OCI-LY3 (cell line): ENCODE measurements around the gene ARHGEF4.

ENCODE experiments used
- H2AFZ ChIP-seq: fragments of 200-600, 300-600 bp; shearing (Covaris generic); 2 replicates; pipeline ENCODE4 v1.6.0; 2014; ENCODE audit warnings: antibody characterized with exemption, low read depth, low read length
- H3K27ac ChIP-seq: fragments of 200-600, 300-600 bp; sonication (generic); 2 replicates; pipeline ENCODE4 v1.5.1; 2014; ENCODE audit warnings: mild to moderate bottlenecking, low read length, moderate library complexity, mixed read lengths
- H3K27me3 ChIP-seq: fragments of 200-600, 300-600 bp; sonication (generic); 2 replicates; pipeline ENCODE4 v1.6.1; 2014; ENCODE audit warnings: low read depth, low read length, mixed read lengths
- H3K36me3 ChIP-seq: fragments of 200-600, 300-600 bp; sonication (generic); replicated peaks from 2 replicates; pipeline ENCODE3; 2014; ENCODE audit warnings: low read depth, low read length, mixed read lengths
- H3K4me1 ChIP-seq: fragments of 300-600, 200-600 bp; sonication (generic); 2 replicates; pipeline ENCODE4 v1.6.1; 2014; ENCODE audit warnings: low read length, mixed read lengths
- H3K4me2 ChIP-seq: fragments of 200-600, 300-600 bp; sonication (generic); 2 replicates; pipeline ENCODE4 v1.6.1; 2014; ENCODE audit warnings: low read length, mixed read lengths
- H3K4me3 ChIP-seq: fragments of 300-600, 200-600 bp; sonication (generic); 2 replicates; pipeline ENCODE4 v1.5.1; 2014; ENCODE audit warnings: antibody characterized with exemption, mild to moderate bottlenecking, low read length, moderate library complexity
- H3K79me2 ChIP-seq: fragments of 300-600, 200-600 bp; shearing (Covaris generic); 2 replicates; pipeline ENCODE4 v1.6.1; 2014; ENCODE audit warnings: mild to moderate bottlenecking, low read length, mixed read lengths
- H3K9ac ChIP-seq: fragments of 300-600, 200-600 bp; shearing (Covaris generic); 2 replicates; pipeline ENCODE4 v1.6.0; 2014; ENCODE audit warnings: mild to moderate bottlenecking, low read length, moderate library complexity
- H3K9me3 ChIP-seq: fragments of 200-600, 300-600 bp; shearing (Covaris generic); 2 replicates; pipeline ENCODE4 v1.6.1; 2014; ENCODE audit warnings: low read length, mixed read lengths; ENCODE audit not compliant: insufficient read depth
- H4K20me1 ChIP-seq: fragments of 200-600, 300-600 bp; sonication (generic); 2 replicates; pipeline ENCODE4 v1.6.1; 2016; ENCODE audit warnings: low read length, mixed read lengths; ENCODE audit not compliant: insufficient read depth
- CTCF ChIP-seq: fragments of 200-600, 300-600 bp; sonication (generic); IDR thresholded peaks from 2 replicates; pipeline ENCODE4 v1.5.1; 2014; ENCODE audit warnings: antibody characterized with exemption, low read length, low read depth
- EZH2phosphoT487 ChIP-seq: fragments of 200-600 bp; shearing (Covaris generic); IDR thresholded peaks from 2 replicates; pipeline ENCODE4 v1.6.1; 2018; ENCODE audit warnings: antibody characterized with exemption, mixed run types, low read depth

ARHGEF4 gene

GRCh38 chr2:130884013-130884412 is 47.3 kb downstream of the ARHGEF4 start:
- Histone ChIP-seq H3K9me3 (no peaks in the 10 kb centered on the region), H3K27ac (no peak overlapping the region), H3K4me3 (no peak overlapping the region), H3K9ac (no peak overlapping the region), H3K27me3 (no peaks in the 10 kb centered on the region), H3K4me1 (no peaks in the 10 kb centered on the region), H4K20me1 (no peaks in the 10 kb centered on the region), H3K36me3 (no peaks in the 10 kb centered on the region), H3K4me2 (no peak overlapping the region), H2AFZ (no peak overlapping the region), H3K79me2 (no peaks in the 10 kb centered on the region)
- TF ChIP-seq EZH2phosphoT487 (no peak), CTCF (no peak)

GRCh38 chr2:130884503-130884902 is 47.8 kb downstream of the ARHGEF4 start:
- Histone ChIP-seq H4K20me1 (no peaks in the 10 kb centered on the region), H2AFZ (no peak overlapping the region), H3K9me3 (no peaks in the 10 kb centered on the region), H3K27ac (no peak overlapping the region), H3K4me2 (no peak overlapping the region), H3K4me1 (no peaks in the 10 kb centered on the region), H3K4me3 (no peak overlapping the region), H3K27me3 (0 out of 2 replicates have a peak, but pooled peaks cover 3% of the 10 kb centered on the region), H3K79me2 (no peaks in the 10 kb centered on the region), H3K9ac (no peak overlapping the region), H3K36me3 (no peaks in the 10 kb centered on the region)
- TF ChIP-seq EZH2phosphoT487 (no peak), CTCF (no peak)

GRCh38 chr2:130887643-130888042 is 50.9 kb downstream of the ARHGEF4 start:
- Histone ChIP-seq H3K9me3 (no peaks in the 10 kb centered on the region), H2AFZ (no peak overlapping the region), H3K36me3 (no peaks in the 10 kb centered on the region), H3K4me2 (no peak overlapping the region), H3K4me3 (no peak overlapping the region), H4K20me1 (no peaks in the 10 kb centered on the region), H3K79me2 (no peaks in the 10 kb centered on the region), H3K4me1 (no peaks in the 10 kb centered on the region), H3K27ac (no peak overlapping the region), H3K27me3 (0 out of 2 replicates have a peak, but pooled peaks cover 3% of the 10 kb centered on the region), H3K9ac (no peak overlapping the region)
- TF ChIP-seq EZH2phosphoT487 (no peak), CTCF (no peak)

- no peaks in the 10 kb centered on the region for H3K36me3 ChIP-seq
- H3K9me3 ChIP-seq, result no peaks in the 10 kb centered on the region
- no peaks in the 10 kb centered on the region for H4K20me1 ChIP-seq
- TF ChIP-seq CTCF (no peak), EZH2phosphoT487 (no peak)
- no peak overlapping the region for H3K4me3 ChIP-seq
- no peak overlapping the region for H3K27ac ChIP-seq
- H3K9ac ChIP-seq, result no peak overlapping the region
- 0 out of 2 replicates have a peak, but pooled peaks cover 3% of the 10 kb centered on the region for H3K27me3 ChIP-seq
- no peak overlapping the region for H3K4me2 ChIP-seq
- no peaks in the 10 kb centered on the region for H3K79me2 ChIP-seq
- no peak overlapping the region for H2AFZ ChIP-seq
- H3K4me1 ChIP-seq, result no peaks in the 10 kb centered on the region
Observed at GRCh38 chr2:130890941-130891669, 54.4 kb downstream of the ARHGEF4 start.
